KMS-11 (cell line): ENCODE measurements around the gene P4HB.

Source experiments
- H2AFZ ChIP-seq: fragments of 200-600 bp; sonication (generic); 2 replicates; pipeline ENCODE4 v1.6.1; 2016; ENCODE audit warnings: antibody characterized with exemption, mixed run types, low read depth
- H3K27ac ChIP-seq: fragments of 200-600 bp; sonication (generic); 2 replicates; pipeline ENCODE4 v1.6.1; 2016; ENCODE audit warnings: mild to moderate bottlenecking, mixed run types
- H3K27me3 ChIP-seq: fragments of 200-600 bp; sonication (generic); 2 replicates; pipeline ENCODE4 v1.6.1; 2017; ENCODE audit warnings: mild to moderate bottlenecking, low read depth, mixed run types, moderate library complexity; ENCODE audit not compliant: insufficient read depth
- H3K36me3 ChIP-seq: fragments of 200-600 bp; sonication (generic); 2 replicates; pipeline ENCODE4 v1.6.1; 2017; ENCODE audit warnings: mild to moderate bottlenecking, mixed run types; ENCODE audit not compliant: insufficient read depth
- H3K4me1 ChIP-seq: fragments of 200-600 bp; sonication (generic); 2 replicates; pipeline ENCODE4 v1.6.1; 2016; ENCODE audit warnings: mild to moderate bottlenecking, low read depth, mixed run types; ENCODE audit not compliant: poor library complexity, severe bottlenecking
- H3K4me2 ChIP-seq: fragments of 200-600 bp; sonication (generic); 2 replicates; pipeline ENCODE4 v1.7.0; 2016; ENCODE audit warnings: mild to moderate bottlenecking, mixed run types
- H3K4me3 ChIP-seq: fragments of 200-600 bp; sonication (generic); IDR thresholded peaks from 2 replicates; pipeline ENCODE4 v1.6.1; 2017; ENCODE audit warnings: low read depth, low read length, mixed read lengths; ENCODE audit not compliant: insufficient read depth
- H3K79me2 ChIP-seq: fragments of 200-600 bp; sonication (generic); 2 replicates; pipeline ENCODE4 v1.6.1; 2016; ENCODE audit warnings: low read depth, mixed run types; ENCODE audit not compliant: insufficient read depth
- H3K9ac ChIP-seq: fragments of 200-600 bp; sonication (generic); 2 replicates; pipeline ENCODE4 v1.6.1; 2016; ENCODE audit warnings: mild to moderate bottlenecking, mixed run types
- H4K20me1 ChIP-seq: fragments of 200-600 bp; sonication (generic); 2 replicates; pipeline ENCODE4 v1.6.1; 2016; ENCODE audit warnings: mild to moderate bottlenecking, mixed run types; ENCODE audit not compliant: insufficient read depth
- TF ChIP-seq, protein P1 (sequence below): fragments of 200-600 bp; sonication (generic); conservative IDR thresholded peaks from 2 replicates; pipeline ENCODE4 v1.6.1; 2017; ENCODE audit warnings: low read depth, mild to moderate bottlenecking, antibody characterized with exemption, low read length, moderate library complexity, mixed read lengths

P4HB gene

GRCh38 chr17:81870131-81870980, 10.0 kb upstream of the P4HB start:
- Histone ChIP-seq H3K79me2 (peaks cover 31% of the 10 kb centered on the region), H3K36me3 (no peaks in the 10 kb centered on the region), H3K4me1 (peaks cover 48% of the 10 kb centered on the region), H4K20me1 (no peaks in the 10 kb centered on the region), H3K27ac (peak overlapping the region; percentile 88), H3K4me2 (peak overlapping the region; percentile 88), H3K27me3 (no peaks in the 10 kb centered on the region), H3K4me3 (peak overlapping the region; percentile 26), H2AFZ (no peak overlapping the region), H3K9ac (peak overlapping the region; percentile 91)
- TF ChIP-seq, protein P1, sequence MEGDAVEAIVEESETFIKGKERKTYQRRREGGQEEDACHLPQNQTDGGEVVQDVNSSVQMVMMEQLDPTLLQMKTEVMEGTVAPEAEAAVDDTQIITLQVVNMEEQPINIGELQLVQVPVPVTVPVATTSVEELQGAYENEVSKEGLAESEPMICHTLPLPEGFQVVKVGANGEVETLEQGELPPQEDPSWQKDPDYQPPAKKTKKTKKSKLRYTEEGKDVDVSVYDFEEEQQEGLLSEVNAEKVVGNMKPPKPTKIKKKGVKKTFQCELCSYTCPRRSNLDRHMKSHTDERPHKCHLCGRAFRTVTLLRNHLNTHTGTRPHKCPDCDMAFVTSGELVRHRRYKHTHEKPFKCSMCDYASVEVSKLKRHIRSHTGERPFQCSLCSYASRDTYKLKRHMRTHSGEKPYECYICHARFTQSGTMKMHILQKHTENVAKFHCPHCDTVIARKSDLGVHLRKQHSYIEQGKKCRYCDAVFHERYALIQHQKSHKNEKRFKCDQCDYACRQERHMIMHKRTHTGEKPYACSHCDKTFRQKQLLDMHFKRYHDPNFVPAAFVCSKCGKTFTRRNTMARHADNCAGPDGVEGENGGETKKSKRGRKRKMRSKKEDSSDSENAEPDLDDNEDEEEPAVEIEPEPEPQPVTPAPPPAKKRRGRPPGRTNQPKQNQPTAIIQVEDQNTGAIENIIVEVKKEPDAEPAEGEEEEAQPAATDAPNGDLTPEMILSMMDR, result no peak

DNA sequence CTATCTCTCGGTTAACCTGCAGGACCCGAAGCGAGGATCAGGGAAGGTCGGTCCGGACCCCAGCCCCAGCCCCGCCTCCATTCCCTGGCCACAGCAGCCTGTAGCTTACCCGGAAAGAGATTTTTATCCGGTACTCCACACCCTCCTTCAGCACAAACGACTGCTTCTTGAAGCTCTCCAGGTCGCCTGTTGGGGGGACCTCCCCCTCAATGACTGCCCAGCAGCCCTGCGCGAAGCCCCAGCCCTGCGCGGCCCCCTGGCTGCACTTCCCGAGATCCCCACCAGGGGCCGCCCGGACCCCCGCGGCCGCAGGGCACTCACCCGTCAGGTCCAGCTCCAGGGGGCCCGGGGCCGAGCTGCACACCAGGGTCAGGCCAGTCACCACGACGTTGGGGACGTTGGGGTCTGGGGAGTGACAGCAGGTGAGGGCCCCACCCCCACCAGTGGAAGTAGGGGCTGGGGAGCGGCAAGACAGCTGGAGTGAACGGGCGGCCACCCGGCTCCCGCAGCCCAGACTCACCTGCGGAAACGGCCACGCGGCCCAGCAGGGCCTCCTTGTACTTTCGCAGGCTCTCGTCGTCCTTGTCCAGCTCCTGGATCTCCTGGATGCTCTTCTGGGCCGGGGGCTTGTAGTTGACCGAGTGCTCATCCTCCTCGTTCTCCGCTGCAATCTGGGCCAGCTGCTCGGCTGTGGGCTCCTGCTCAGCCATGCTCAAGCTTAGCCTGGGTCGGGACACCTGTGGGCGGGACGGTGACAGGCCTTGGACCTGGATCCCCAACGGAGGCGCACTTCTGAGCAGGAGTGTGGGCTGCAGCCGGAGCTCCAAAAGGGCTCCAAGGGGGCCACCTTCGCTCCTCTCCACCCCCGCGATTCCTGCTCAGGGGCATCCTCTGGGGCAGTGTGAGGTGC, 9.1 kb upstream of the P4HB start:
- H3K4me1 ChIP-seq, result peaks cover 51% of the 10 kb centered on the region
- H3K4me3 ChIP-seq, result peak overlapping the region; percentile 26
- H3K79me2 ChIP-seq, result peaks cover 33% of the 10 kb centered on the region
- no peaks in the 10 kb centered on the region for H4K20me1 ChIP-seq
- peak overlapping the region; percentile 88 for H3K27ac ChIP-seq
- H3K4me2 ChIP-seq, result peak overlapping the region; percentile 88
- H3K27me3 ChIP-seq, result no peaks in the 10 kb centered on the region
- no peak overlapping the region for H2AFZ ChIP-seq
- peak overlapping the region; percentile 91; the same call in 1 of the 2 replicates for H3K9ac ChIP-seq
- TF ChIP-seq, protein P1, result peak; percentile 46
- H3K36me3 ChIP-seq, result no peaks in the 10 kb centered on the region

DNA sequence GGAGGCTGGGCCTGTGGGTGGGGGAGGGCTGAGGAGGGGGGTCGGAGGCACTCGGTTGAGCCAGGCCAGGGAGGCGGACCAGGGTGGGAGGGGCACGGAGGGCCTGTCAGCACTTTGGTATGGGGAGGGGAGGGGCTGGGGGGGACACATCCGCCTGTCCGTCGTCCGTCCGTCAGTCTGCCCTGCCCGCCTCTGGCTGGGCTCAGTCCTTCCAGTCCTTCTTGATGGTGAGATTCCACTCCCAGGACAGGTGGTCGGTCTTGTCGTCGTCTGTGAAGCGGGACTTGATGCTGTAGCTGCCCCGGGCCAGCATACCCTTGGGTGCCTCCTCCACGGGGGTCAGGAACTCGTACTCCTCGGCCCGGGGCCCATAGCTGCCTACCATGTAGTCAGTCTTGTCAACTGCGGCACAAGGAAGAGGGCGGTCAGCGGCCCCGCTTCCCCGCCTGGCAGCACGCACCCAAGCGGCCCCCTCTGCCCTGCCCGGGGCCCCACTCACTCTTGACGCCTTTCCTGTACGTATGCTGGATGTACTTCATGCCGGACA, 8.4 kb upstream of the P4HB start:
- Histone ChIP-seq H3K27me3 (no peaks in the 10 kb centered on the region), H2AFZ (no peak overlapping the region), H3K4me1 (peaks cover 55% of the 10 kb centered on the region), H4K20me1 (no peaks in the 10 kb centered on the region), H3K36me3 (no peaks in the 10 kb centered on the region), H3K79me2 (peaks cover 41% of the 10 kb centered on the region), H3K9ac (no peak overlapping the region), H3K27ac (no peak overlapping the region), H3K4me2 (no peak overlapping the region), H3K4me3 (no peak overlapping the region)
- TF ChIP-seq, protein P1, result no peak

- no peaks in the 10 kb centered on the region for H4K20me1 ChIP-seq
- peaks cover 58% of the 10 kb centered on the region for H3K4me1 ChIP-seq
- H3K27ac ChIP-seq, result peak overlapping the region; percentile 39; the same call in 1 of the 2 replicates
- no peak overlapping the region for H3K4me2 ChIP-seq
- no peaks in the 10 kb centered on the region for H3K27me3 ChIP-seq
- TF ChIP-seq, protein P1, result no peak
- H3K36me3 ChIP-seq, result no peaks in the 10 kb centered on the region
- H2AFZ ChIP-seq, result no peak overlapping the region
- peaks cover 47% of the 10 kb centered on the region for H3K79me2 ChIP-seq
- no peak overlapping the region for H3K4me3 ChIP-seq
- H3K9ac ChIP-seq, result no peak overlapping the region
Measured at GRCh38 chr17:81867991-81868673, 7.8 kb upstream of the P4HB start.
